Adrenal gland (tissue), 12 donors: ENCODE data around the gene HM13. TPM values are rescaled to one million over a fixed set of nuclear protein-coding genes. Genes with fewer than 3 reads are reported as not detected.
A peak's percentile ranks its signal among the peaks of the same experiment; 100 is the strongest.
"Not testable (repeated sequence)": the region's sequence is repeated elsewhere in the genome, so short reads cannot be mapped to it uniquely, and the experiment has no call there.

Experiments
- DNase-seq, 7 donors: peaks; one replicate each; pipeline ENCODE4 v3.0.0-alpha.2; 2019 to 2020
- H3K27ac ChIP-seq, 5 donors: fragments of 200-600 bp; sonication (generic) in 4 of 5; 1 replicate in 3 of 5; 2 replicates in 2 of 5; pipeline versions ENCODE4 v1.5.1 to v1.8.0; 2016 to 2020; ENCODE audit warnings: mild to moderate bottlenecking in 1 of 5
- H3K27me3 ChIP-seq: fragments of 200-600 bp; 2 replicates; pipeline ENCODE4 v1.8.0; 2021
- H3K36me3 ChIP-seq, 2 donors: fragments of 200-600 bp; replicated peaks in 1 of 2; 1 replicate in 1 of 2; 2 replicates in 1 of 2; pipeline versions ENCODE4 v1.5.1 to v1.8.0; 2018 to 2022
- H3K4me1 ChIP-seq, 2 donors: fragments of 200-600 bp; replicated peaks in 1 of 2; 1 replicate in 1 of 2; 2 replicates in 1 of 2; pipeline versions ENCODE4 v1.5.1 to v1.8.0; 2018 to 2021
- H3K4me3 ChIP-seq, 4 donors: fragments of 200-600 bp; sonication (generic) in 3 of 4; one replicate each; pipeline ENCODE4 v1.5.1; 2016 to 2018
- H3K9me3 ChIP-seq, 3 donors: fragments of 200-600 bp; sonication (generic) in 1 of 3; replicated peaks in 1 of 3; 1 replicate in 2 of 3; 2 replicates in 1 of 3; pipeline versions ENCODE4 v1.5.1 to v1.8.0; 2016 to 2021
- CTCF ChIP-seq, 6 experiments: fragments of 450-650 bp in 4 of 6; fragments of 200-600 bp in 2 of 6; sonication (generic) in 1 of 6; IDR thresholded peaks; 1 replicate in 5 of 6; 2 replicates in 1 of 6; pipeline versions ENCODE4 v1.5.1 to v1.8.0; 2016 to 2021; ENCODE audit warnings: antibody characterized with exemption in 6 of 6, mild to moderate bottlenecking in 2 of 6, moderate library complexity in 1 of 6
- POLR2A ChIP-seq, 2 donors: fragments of 450-650 bp; IDR thresholded peaks; one replicate each; pipeline ENCODE4 v1.6.1; 2017; ENCODE audit warnings: antibody characterized with exemption in 2 of 2, mild to moderate bottlenecking in 2 of 2, moderate library complexity in 1 of 2
- whole genome bisulfite sequencing, 4 donors: extraction: QIAGEN DNeasy Blood & Tissue Kit in 2 of 4; methylation state at CpG; one replicate each; pipeline versions ENCODE4 v1.1.5 to v1.1.7; 2013 to 2017; 5-methylcytosine and 5-hydroxymethylcytosine counted together
- intact Hi-C, 2 donors: fragments of 100-400 bp; cut with DNase I; formaldehyde crosslinking; loops; one replicate each; pipeline versions ENCODE4 v1.14.1 to v1.15.0; 2022 to 2023
- polyA plus RNA-seq, 3 donors: library from polyadenylated mRNA; stranded (reverse); fragments of 200-250 nt in 2 of 3; fragments of 350-450 nt in 1 of 3; fragmentation: Illumina TruSeq in 1 of 3; extraction: RNeasy Lipid Tissue Mini Kit (QIAGEN cat#74804) in 1 of 3; gene quantifications; one replicate each; pipeline ENCODE4 v1.2.3, GENCODE V29; 2013 to 2014
- total RNA-seq, 9 donors: library from RNA; depleted of rRNA in 4 of 9; stranded (reverse); fragments of >200 nt in 4 of 9; fragments of 120-200 nt in 1 of 9; fragmentation: NEBNext Ultra II Directional in 1 of 9; extraction: Animal tissue kit (Norgen Biotek cat#: 25700) in 1 of 9; gene quantifications; one replicate each; pipeline versions ENCODE4 v1.1.0 to v1.2.4, GENCODE V29; 2013 to 2023
- donor health status: healthy with polysubstance abuse.
- donor health status: Bipolar disorder and iron deficiency.
- donor health status: DM: yes; HTN: yes; CAD: no.
- donor health status: DM: no; HTN: no; CAD: no.
- donor health status: DM: no; HTN: no; CAD: no.
- donor health status: DM: yes; HTN: yes; CAD: no.

Gene HM13
- total and polyA plus RNA-seq, 12 donors, result 48.5 to 356 (median 157) TPM

- no peak for DNase-seq
- intact Hi-C loops, result no loop called here
- TF ChIP-seq CTCF (IDR thresholded peaks at IDR 0.05) (no peak), POLR2A (IDR thresholded peaks at IDR 0.05) (no peak)
- peaks cover 0 to 89% of the 10 kb centered on the region in 2 donors for H3K36me3 ChIP-seq
- WGBS, 4 donors, result 85 to 94% (median 91%) methylated on average over 8 of the region's 8 CpGs
- no peaks in the 10 kb centered on the region for H3K9me3 ChIP-seq
- H3K4me3 ChIP-seq, result no peak overlapping the region
- no peak overlapping the region for H3K27ac ChIP-seq
- no peaks in the 10 kb centered on the region for H3K27me3 ChIP-seq
- no peaks in the 10 kb centered on the region for H3K4me1 ChIP-seq
Observed at GRCh38 chr20:31537116-31537871, 23.1 kb downstream of the HM13 start.

- intact Hi-C loops, result no loop called here
- Histone ChIP-seq H3K4me1 (no peaks in the 10 kb centered on the region), H3K27me3 (no peaks in the 10 kb centered on the region), H3K36me3 (peaks cover 0 to 85% of the 10 kb centered on the region in 2 donors), H3K9me3 (no peaks in the 10 kb centered on the region), H3K4me3 (no peak overlapping the region), H3K27ac (no peak overlapping the region)
- TF ChIP-seq POLR2A (IDR thresholded peaks at IDR 0.05) (no peak), CTCF (IDR thresholded peaks at IDR 0.05) (no peak)
- 67 to 73% (median 70%) methylated on average over 4 of the region's 4 CpGs for WGBS, 4 donors
- DNase-seq, result no peak
Observed at GRCh38 chr20:31537890-31538289, 23.6 kb downstream of the HM13 start.

GRCh38 chr20:31538326-31538725 lies 24.1 kb downstream of the HM13 start:
- no peaks in the 10 kb centered on the region for H3K4me1 ChIP-seq
- no peak for DNase-seq
- H3K4me3 ChIP-seq, result no peak overlapping the region
- no peak overlapping the region for H3K27ac ChIP-seq
- WGBS, 4 donors, result 82 to 93% (median 92%) methylated on average over 4 of the region's 4 CpGs
- peaks cover 0 to 84% of the 10 kb centered on the region in 2 donors for H3K36me3 ChIP-seq
- no peaks in the 10 kb centered on the region for H3K9me3 ChIP-seq
- TF ChIP-seq CTCF (IDR thresholded peaks at IDR 0.05) (no peak), POLR2A (IDR thresholded peaks at IDR 0.05) (no peak)
- intact Hi-C loops, result no loop called here
- no peaks in the 10 kb centered on the region for H3K27me3 ChIP-seq

- intact Hi-C loops, H3K4me3 ChIP-seq, H3K4me1 ChIP-seq, H3K9me3 ChIP-seq, H3K27me3 ChIP-seq, DNase-seq: not testable (repeated sequence)
- Histone ChIP-seq H3K36me3 (peaks cover 0 to 71% of the 10 kb centered on the region in 2 donors), H3K27ac (peak overlapping the region in 1 of 5 donors; percentile 21)
- 84 to 100% (median 93%) methylated on average over 3 of the region's 3 CpGs for WGBS, 4 donors
Observed at GRCh38 chr20:31539636-31540035, 25.4 kb downstream of the HM13 start.

- peaks cover 0 to 68% of the 10 kb centered on the region in 2 donors for H3K36me3 ChIP-seq
Observed at GRCh38 chr20:31540406-31540805, 26.2 kb downstream of the HM13 start.

More at GRCh38 chr20:31540406-31540805, 26.2 kb downstream of the HM13 start:
- no peaks in the 10 kb centered on the region for H3K9me3 ChIP-seq
- 83 to 95% (median 91%) methylated on average over 3 of the region's 3 CpGs for WGBS, 4 donors
- H3K27me3 ChIP-seq, result no peaks in the 10 kb centered on the region
- intact Hi-C loops, result no loop called here
- peaks cover 9 to 12% of the 10 kb centered on the region in 2 donors for H3K4me1 ChIP-seq
- no peak overlapping the region for H3K27ac ChIP-seq
- TF ChIP-seq POLR2A (IDR thresholded peaks at IDR 0.05) (no peak), CTCF (IDR thresholded peaks at IDR 0.05) (no peak)
- DNase-seq, result no peak
- no peak overlapping the region for H3K4me3 ChIP-seq
